Stromal cell of bone marrow (primary cell): Measurements from ENCODE around the gene GREM2.

Source experiments
- DNase-seq: peaks from one replicate; pipeline ENCODE4 v3.0.0-alpha.2; 2012; ENCODE audit warnings: low read depth

Gene GREM2

DNA sequence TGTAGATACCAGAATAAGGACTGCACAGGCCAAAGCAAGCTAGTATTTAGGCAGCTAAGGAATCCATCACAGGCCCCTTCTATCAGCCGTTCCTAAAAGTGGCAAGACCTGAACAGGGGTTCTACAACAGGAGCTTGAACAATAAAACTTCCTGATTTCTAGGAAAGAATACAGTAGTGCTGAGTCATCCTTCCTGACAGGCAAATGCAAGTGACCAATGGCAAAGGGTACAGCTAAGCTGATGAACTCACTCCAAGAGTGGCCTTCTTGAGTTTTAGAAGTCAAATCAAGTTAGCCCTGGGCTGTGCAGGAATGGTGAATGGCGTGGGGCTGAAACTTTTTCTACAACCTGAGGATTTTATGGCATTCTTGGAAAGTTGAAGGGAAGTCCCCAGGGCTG is 112.9 kb downstream of the GREM2 start:
- no peak for DNase-seq

GRCh38 chr1:240498335-240498734 is 113.6 kb downstream of the GREM2 start:
- no peak for DNase-seq

DNA sequence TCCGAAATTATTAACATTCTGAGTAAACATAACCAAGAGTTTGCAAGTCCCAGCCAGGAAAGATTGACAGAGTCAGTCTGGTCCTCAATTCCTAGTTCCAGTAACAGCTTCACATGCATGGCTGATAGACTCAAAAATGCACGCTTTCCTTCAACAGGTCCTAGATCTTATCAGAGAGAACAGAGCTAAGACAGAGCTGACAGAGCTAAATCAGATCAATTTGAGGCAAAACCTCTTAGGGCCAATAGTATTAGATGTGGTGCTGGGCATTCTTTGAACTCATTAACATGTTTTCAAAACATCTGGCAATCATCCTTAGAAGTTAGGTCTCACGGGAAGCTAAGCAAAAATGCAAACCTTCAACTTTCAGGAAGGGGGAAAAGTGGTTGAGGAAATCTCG is 114.0 kb downstream of the GREM2 start:
- no peak for DNase-seq

DNA sequence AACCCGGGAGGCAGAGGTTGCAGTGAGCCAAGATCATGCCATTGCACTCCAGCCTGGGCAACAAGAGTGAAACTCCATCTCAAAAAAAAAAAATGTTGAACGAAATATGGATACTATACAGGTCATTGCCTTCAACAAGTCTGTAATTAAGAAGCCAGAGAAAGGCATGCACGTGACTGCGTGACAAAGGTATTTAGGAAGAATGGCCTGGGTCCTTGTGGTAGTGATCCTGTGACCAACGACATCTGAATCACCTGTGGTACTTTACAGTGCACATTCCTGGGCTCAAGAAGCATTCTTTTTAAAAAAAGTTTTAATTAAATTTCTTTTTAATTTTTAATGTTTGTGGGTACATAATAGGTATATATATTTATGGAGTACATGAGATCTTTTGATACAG is 115.0 kb downstream of the GREM2 start:
- DNase-seq, result no peak

DNA sequence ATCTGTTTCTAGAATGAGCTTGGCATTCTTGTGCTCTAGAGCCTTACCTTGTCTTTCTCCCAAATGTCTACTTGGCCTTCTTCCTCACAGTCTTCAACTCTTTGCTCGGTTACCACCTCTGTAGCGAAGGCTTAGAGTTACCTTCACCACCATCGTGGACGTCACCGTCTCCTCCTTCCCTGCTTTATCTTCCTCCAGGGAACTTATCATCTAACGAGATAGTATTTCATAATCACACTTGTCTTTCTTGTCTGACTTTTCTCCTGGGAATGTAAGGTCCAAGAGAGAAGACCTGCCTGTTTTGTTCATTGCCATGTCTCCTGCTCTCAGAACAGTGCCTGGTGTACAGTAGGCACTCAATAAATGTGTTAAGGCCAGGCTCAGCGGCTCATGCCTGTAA is 115.6 kb downstream of the GREM2 start:
- no peak for DNase-seq

- DNase-seq, result no peak
These were observed 116.4 kb downstream of the GREM2 start for GRCh38 chr1:240495601-240496000.

DNA sequence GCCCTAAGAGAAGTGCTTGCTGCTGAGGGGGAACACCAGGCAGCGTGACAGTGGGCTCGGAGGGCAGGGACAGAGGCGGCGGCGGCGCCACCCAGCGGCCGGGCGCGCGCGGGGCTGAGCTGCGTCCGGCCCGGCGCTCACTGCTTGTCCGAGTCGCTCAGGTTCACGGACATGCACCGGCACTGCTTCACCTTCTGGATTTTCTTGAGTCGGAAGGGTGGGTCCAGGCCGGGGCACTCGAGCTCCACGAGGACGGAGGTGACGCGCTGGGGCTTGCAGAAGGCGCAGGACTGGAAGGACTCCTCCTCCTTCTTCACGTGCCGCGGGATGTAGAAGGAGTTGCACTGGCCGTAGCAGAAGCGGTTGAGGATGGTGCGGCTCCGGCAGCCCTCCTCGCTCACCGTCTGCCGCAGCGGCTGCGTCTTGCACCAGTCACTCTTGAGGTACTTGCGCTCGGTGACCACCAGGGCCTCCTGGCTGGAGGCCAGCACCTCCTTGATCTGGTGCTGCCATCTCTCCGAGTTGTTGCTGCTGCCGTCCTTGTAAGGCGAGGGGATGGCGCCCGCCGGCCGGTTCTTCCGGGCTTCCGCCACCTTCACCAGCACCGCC is 119.0 kb downstream of the GREM2 start:
- DNase-seq, result no peak

DNA sequence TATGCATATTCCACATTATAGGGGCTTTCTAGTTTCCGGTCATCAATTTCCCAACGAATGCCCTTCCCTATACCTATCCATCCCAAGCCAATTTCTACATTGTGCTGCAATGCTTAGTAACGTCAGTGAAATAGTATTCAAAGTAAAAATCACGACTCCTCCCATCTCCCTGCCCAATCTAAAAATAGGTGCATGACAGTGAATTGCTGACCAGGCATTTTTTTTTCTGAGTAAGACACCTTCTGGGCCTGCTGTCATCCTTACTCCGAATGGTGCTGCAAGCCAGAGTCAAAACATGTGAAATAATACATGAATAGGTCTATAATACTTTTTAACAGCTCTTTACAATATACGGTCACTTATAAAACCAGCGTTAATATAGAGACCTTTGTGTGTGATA is 120.2 kb downstream of the GREM2 start:
- DNase-seq, result no peak

DNA sequence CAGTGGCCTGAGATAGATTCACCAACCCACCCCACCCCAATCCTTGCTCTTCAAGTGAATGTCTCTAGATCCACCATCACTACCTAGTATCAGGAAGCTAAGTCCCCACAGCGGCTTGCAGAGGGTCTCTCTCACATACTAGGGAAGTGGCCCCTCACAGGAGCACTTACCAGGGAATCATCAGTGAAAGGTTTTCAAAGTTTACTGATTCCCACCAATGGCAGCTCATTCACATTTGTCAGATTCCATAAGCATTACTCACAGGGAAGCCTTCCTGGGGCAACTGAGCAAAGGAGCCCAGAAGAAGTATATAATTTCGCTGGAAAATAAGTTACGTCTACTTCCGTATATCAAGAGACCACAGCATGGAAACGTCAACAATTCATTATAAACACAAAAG is 120.8 kb downstream of the GREM2 start:
- DNase-seq, result no peak

- no peak for DNase-seq
These were observed 124.5 kb downstream of the GREM2 start for GRCh38 chr1:240487493-240487892.

DNA sequence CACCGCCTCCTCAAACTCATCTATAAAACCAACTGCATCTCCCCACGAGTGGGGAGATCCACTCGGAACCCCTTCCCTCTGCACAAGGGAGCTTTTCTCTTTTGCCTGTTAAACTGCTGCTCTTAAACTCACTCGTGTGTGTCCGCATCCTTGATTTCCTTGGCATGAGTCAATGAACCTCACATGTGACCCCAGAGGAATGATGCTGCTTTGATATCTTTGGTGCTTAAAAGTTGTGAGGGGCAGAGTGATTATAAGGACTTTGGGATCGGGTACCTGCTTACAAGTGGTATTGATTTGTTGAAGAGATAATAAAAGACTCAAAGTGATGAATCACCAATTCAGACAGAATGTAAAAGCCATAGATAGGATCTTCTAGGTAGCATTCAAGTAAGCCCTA is 125.3 kb downstream of the GREM2 start:
- DNase-seq, result no peak

- no peak for DNase-seq
These were observed 127.0 kb downstream of the GREM2 start for GRCh38 chr1:240484804-240485443.

GRCh38 chr1:240478536-240478935 is 133.4 kb downstream of the GREM2 start:
- DNase-seq, result no peak

GRCh38 chr1:240475832-240476231 is 136.1 kb downstream of the GREM2 start:
- DNase-seq, result no peak

DNA sequence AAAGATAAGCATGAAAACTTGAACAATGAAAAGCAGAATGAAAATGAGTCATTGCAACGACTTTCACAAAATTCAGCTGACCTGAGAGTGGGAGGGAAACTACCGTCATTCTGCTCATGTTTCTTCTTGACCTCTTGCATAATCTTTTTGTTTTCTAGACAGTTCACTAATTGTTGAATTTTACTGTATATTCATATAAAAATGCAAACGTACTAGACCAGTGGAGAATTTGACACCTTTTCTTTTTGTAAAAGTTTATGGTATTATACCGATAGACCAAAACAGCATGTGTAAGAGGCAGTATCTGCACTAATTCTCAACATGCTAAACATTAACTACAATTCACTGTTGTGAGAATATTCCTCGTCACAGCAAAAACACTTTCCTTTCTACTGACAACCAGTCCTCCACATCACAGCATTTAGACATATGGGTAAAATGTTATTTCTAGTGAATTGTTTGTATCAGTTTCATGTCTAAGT is 137.8 kb downstream of the GREM2 start:
- peak; percentile 58 for DNase-seq

- DNase-seq, result peak; percentile 31
These were observed 143.3 kb downstream of the GREM2 start for GRCh38 chr1:240468656-240469055.

- no peak for DNase-seq
These were observed 144.1 kb downstream of the GREM2 start for GRCh38 chr1:240467895-240468294.

- no peak for DNase-seq
These were observed 145.4 kb downstream of the GREM2 start for GRCh38 chr1:240466509-240466908.

GRCh38 chr1:240465531-240465940 is 146.4 kb downstream of the GREM2 start:
- DNase-seq, result no peak

DNA sequence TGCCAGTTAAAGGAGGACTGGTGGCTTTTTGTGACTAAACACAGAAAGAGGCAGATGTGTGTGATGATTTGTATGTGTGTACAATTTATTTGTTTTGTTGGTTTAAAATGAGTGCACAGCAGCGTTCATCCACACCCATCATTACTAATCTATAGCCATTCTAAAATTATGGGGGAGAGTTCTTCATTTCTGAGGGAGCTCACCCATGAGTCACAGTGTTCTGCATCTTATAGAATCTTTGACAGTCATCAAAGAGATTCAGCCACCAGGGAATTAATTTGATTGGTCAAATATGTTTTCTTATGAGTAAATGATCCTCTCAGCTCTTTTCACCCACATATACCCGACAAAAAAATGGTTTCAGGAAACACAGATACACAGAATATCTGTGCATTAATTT is 147.9 kb downstream of the GREM2 start:
- DNase-seq, result no peak

GRCh38 chr1:240462766-240463395 is 149.1 kb downstream of the GREM2 start:
- DNase-seq, result no peak

GRCh38 chr1:240462277-240462676 is 149.7 kb downstream of the GREM2 start:
- DNase-seq, result no peak

DNA sequence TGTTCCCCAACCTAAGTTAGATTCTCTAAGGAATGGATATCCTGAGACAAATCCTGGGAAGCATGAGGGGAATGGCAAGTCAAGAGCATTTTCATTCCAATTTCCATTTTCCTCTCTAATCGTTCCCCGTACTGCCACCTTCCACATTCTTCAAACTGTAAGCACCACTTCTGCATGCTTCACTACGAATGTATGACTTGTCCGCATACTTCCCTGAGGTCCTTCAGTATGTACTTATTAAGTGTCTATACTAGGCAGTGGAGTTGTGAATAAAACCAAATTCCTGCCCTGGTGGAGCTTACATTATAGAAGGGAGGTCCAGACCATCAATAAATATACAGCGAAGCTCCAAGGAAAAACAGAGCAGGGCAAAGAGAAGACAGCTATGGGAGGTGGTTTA is 154.8 kb downstream of the GREM2 start:
- DNase-seq, result no peak
